ENCODE measurements around the gene MED31.
"Not testable (repeated sequence)": the region's sequence is repeated elsewhere in the genome, so short reads cannot be mapped to it uniquely, and the experiment has no call there.

MED31 gene

DNA sequence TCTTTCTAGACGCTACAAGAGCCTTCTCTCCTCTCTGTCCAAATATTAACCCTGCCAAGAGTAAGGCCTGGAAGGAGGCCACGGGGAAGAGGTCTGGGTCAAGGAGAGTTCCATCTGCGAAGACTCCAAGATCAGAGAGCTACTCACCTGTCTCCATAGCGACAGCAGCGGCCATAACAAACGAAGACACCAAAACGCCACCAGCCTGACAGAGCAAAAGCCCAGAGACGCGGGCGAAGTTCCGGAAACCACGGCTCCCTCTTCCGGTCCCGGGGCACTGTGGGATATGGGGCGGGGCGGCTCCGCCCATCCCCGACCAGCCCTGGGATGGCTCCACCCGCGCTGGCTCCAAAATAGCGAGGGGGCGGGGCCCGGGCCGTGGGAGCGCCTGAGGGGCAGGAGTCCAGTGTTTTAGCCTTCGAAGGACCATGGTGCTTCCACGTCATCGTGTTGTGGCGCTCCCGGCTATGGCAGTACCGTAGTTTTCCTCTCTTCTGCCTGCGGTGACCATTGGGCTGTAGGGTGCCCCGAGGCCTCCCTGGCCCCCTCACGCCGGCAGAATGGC is at the start of gene MED31, which contains the start of gene C17orf100:
Gene MED31 (minus strand): TSS at position 252 of the 565 bp plus-strand sequence. CDS start 77 bp downstream, at position 175.
Gene C17orf100 (plus strand): TSS at position 409 of the 565 bp plus-strand sequence. CDS start 152 bp downstream, at position 561.
- peak; percentile 89 for DNase-seq (ENCODE audit: low read depth)

DNA sequence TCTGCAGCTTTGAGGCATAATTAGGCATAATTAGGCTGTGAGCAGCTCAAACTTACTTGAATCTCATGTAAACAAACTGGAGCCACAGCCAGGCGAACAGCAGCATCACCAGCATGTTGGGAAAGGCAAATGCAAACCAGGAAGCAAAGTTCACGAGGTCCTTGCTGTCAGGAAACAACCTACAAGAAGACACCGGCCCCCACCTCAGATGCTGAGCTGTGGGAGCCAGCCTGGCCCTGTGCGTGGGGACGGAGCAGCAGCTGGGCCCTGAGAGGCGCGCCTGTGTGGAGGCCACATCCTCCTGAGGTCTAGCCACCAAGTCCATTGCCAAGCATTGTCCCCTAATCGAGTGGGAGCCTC is 49.5 kb upstream of the MED31 start:
- DNase-seq (ENCODE audit: low read depth): no peak

DNA sequence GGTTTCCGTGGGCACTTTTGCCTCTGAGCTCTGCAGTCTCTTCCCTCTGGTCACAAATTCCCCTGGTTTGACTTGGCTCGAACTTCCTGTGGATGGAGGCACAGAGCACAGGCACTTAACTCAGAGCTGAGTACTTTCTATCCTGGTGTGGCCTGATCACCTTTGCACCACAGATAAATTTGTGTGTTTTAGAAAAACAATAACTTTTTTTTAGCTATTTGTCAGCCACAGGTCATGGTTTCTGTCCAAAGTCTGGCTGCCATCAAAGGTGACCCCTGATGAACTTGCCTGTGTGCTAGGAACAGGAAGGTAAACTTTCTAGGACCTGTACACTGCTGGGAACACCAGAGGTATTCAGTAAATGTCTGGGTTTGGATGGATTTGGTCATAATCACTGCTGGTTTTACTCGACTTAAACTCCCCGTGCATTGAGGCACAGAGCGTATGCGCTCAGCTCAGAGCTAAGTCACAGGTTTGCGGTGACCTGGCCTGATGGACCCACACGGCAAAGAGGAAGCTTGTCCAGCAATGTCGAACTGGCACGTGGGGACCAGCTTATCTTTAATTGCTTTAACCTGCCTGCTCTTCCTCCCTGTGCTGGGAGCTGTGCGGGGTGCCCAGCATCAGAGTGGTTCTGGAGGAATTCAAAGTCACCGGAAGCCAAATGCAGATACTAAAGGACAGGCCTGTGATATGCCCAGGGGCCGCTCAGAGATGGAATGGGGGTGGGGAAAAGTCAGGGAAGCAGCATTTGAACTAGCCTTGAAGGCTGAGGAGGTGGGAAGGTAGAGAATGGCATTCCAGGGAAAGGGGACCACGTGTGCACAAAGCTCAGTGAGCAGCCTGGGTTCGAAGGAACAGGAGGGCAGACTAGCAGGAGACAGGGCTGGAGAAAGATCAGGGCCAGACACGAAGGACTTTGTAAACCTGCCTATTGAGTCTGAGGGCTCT is 48.9 kb upstream of the MED31 start:
- no peak for DNase-seq (ENCODE audit: low read depth)

DNA sequence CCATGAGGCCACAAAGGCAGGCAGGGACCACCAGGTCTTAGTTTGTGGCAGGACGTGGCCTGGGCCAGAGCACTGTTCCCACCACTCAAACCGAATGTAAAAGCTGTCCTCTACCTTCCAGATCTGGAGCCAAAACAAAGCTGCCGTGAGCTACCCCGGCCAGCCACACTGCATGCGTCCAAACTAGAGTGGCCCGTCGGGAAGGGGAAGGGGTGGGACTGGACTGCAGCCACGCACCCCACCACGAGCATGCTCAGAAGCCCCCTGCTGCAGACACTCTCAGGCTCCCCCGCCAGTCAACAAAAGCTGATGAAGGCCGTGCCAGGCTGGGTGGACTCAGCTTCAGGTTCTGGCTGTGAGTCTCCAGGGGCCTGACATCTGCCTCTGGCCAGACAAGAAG is 46.6 kb upstream of the MED31 start:
- no peak for DNase-seq (ENCODE audit: low read depth)

DNA sequence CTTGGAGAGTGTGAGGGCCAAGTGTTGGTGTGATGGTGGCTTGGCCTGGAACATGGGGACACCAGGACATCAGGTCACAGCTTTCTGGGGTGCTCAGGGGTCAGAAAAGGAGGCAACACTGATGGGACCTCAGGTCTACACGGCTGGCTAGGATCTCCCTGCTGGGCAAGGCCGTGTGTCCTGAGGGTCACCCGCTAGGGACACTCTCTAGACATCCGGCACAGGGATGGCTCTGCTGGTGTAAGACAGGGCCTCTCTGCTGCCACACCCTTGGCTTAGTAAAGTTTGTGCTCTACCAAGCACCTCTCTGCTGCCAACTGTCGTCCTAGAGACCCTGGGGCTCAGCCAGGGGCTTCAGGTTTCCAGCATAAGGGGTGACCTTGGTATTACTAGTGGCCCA is 45.5 kb upstream of the MED31 start:
- DNase-seq (ENCODE audit: low read depth): no peak

DNA sequence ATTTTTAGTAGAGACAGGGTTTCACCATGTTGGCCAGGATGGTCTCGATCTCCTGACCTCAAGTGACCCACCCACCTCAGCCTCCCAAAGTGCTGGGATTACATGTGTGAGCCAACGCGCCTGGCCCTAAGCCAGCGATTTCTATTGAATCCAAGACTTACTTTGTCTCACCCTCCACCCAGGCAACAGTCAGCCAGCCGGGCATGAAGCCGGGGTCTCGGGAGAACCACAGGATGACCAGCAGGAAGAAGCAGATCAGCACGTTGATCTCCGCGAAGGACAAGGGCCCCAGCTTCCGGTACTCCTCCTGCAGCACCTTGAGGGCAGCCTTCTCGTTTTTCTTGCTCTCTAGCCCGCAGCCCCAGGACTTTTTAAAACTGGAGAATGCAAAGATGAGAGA is 44.2 kb upstream of the MED31 start:
- DNase-seq (ENCODE audit: low read depth): no peak

DNA sequence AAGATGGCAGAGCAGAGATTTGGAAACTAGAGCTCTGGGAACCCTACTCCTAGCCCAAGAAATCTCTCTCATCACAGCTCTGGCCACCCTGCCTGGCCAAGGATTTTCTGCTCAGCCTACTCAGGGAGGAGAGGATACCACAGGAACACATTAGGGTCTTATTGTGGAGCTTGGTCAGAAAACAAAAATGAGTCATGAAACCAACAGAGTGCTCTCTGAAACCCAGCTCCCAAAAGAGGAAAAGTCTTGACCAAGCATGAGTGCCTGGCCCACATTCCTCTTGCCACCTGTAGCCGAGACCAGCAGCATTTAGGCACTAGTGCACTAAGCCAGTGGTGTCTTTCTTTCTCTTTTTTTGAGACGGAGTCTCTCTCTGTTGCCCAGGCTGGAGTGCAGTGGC is 43.6 kb upstream of the MED31 start:
- no peak for DNase-seq (ENCODE audit: low read depth)

DNA sequence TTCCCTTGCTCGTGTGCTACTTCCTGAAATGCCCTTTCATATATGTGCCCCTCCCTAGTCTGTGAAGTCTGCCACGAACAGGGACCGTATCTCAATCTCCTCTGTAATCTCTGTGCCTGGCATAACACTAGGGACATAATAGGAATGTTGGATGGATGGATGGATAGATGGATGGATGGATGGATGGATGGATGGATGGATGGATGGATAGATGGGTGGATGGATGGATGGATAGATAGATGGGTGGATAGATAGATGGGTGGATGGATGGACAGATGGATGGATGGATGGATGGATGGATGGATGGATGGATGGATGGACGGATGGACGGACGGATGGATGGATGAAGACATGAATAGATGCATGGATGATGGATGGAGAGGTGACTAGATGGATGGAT is 40.6 kb upstream of the MED31 start:
- DNase-seq (ENCODE audit: low read depth): not testable (repeated sequence)

DNA sequence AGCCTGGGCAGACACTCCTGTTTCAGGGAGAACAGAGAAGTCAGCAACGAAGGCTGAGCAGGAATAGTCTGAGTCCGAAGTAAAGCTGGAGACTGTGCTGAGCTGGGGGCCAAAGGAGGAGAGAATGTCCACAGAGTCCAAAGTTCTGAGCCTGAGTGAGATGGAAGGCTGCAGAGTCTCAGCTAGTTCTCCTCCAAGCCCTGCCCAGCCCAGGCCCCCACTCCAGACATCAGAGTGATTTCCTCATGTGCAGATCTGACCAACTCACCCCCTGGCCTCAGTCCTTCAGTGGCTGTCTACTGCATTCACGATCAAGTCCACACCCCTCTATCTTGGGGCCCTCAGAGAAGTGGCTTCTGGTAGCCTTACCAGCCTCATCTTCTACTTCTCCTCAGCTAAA is 40.1 kb upstream of the MED31 start:
- no peak for DNase-seq (ENCODE audit: low read depth)

DNA sequence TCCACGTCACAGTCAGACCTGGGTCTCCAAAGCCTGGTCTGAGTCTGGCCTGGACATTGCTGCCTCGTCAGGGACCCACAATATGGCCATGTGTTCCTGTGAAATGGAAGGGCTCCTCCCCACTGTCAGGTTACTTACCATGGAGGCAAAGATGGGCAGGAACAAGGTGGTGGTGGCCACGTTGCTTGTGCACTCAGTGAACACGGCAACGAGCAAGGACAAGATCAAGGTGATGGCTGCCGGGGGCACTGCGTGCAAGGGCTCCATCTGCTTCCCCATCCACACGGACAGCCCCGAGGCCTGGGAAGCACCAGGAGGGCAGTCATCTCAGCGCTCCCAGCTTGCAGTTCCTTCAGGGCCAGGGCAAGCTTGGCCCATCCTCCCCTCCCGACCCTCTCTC is 39.2 kb upstream of the MED31 start:
- no peak for DNase-seq (ENCODE audit: low read depth)

DNA sequence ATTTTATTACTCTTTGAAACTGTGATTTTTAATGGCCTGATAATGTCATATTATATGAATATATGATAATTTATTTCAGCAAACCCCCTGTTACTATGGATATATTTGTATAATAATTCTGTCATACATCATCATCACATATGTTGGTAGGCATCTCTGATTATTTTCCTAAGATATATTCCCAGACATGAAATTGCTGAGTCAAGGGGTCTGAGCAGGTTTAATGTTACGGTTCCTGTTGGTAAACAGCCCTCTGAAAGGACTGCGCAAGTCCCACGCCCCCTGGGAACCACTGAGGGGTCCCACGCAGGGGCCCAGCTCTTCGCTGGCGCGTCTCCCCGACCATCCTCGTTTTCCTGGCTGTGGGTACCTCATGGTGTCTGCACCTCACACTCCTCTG is 37.5 kb upstream of the MED31 start:
- no peak for DNase-seq (ENCODE audit: low read depth)

DNA sequence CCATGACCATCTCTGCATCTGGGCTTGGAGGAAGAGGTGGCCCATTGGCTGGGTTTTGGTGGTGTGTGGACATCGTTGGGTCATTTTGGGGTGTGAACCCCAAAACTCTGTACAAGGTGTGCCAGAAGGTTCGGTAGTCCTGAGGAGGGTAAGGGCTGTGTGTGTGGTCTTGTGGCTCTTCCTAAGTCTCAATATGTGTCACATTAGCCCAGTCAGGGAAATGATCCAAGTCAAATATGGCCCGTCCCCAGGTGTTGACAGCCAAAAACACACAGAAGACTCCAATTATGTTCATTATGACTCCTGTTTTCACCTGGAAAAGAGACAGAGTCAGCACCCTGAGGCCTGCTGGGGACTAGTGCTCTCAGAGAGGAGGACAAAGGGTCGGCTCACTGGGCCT is 34.6 kb upstream of the MED31 start:
- DNase-seq (ENCODE audit: low read depth): no peak

DNA sequence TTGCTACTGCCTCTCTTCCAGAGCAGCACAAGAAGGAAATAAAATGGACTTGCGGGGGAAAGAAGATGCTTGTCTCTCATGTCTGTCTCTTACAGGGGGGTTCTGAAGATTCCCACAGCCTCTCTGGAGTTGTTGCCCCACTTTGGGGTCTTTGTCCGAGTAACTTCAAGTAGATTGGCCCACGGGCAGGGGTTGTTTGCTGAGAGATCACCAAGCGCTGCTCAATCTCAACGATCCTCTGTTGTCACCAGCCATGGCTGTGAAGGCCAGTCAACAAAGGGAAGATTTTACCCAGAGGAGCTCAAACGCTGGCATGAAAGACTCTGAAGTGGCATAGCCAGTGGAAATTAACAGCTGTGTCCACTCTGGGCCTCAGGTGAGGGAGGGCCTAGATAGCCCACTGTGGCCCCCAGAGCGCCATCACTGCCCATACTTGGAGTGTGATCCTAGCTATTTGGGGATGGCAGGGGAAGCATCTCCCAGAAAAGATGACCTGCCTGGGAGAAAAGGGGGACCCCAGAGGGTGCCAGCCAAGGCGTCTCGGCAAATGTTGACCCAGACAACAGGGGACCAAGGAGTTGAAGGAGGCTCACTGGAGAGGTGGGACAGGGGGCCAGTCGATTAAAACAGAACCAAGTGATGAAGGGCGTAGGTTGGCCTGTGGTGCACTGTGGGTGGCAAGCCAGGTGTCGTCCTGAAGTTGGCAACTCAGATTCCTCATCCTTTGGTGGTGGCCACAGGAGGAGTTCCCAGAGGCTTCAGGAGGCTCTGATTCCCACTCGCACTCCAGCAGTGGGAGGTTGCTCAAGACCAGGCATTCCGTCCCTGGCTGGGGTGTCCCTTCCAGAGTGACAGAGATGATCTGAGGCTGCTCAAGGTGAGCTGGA is 33.7 kb upstream of the MED31 start:
- no peak for DNase-seq (ENCODE audit: low read depth)

DNA sequence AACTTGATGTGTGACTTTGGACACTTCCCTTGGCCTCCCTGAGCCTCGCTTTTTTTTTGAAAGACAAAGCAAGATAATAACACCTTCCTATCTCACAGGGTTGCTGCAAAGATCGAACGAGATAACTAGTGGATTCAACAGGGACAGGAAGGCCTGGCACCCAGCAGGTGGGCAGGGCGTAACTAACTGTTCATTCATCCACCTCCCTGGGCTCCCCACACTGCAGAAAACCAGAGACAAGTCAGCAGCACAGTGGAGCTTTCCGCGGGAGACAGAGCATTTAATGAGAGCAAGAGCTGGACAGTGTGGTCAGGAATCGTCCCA is 33.0 kb upstream of the MED31 start:
- no peak for DNase-seq (ENCODE audit: low read depth)

DNA sequence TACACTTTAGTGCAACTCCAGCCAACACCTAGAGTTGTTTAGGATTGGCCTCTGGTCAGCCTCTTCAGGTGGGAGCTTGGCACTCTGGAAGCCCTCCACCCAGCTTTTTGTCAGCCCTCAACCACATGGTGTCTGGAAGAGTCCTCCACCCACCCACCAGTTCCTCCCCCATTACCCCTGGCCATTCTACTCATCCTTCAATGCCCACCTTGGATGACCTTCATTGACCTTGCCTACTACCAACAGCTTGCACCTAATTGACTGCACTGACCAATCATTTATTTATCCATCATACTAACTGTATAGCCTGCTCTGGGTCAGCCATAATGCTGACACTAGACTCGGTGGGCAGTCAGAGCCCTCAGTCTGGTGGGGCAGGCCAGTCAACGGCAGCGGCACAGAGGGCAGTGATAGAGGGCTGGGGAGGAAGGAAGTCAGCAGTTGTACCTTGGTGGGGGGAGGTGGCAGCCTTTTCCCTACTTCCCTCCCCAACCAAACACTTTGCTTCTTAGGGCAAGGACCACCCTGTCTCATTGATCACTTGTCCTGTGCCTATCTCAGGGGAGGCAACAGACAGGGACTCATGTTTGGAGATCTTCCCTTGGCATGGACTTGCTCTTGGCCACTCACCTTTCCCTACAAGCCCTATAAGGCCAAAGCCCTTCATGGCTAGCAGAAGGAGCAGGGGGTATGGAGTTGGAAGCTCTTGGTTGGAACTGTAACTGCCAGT is 32.5 kb upstream of the MED31 start:
- no peak for DNase-seq (ENCODE audit: low read depth)

DNA sequence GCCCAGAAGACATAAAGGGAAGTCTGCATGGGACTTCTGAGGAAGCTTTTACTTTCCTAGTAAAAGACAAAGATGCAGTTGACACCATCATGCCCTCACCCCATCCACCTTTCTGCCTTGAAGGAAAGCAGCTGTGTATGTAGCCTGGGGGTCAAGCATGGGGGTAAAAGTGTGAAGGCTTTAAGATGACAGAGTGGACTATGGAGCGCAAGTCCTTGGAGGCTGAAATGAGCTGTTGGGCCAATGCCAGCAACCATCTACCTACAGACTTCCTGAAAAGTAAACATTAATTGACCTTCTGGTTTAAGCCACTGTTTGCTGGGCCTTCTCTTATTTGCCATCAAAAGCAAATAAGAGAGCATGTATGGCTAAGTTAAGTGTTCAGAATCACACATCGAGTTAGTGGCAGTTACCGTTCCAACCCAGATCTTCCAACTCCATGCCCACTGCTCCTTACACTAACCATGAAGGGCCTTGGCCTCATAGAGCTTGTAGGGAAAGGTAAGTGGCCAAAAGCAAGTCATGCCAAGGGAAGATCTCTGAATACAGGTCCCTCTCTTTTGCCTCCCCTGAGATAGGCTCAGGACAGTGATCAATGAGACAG is 31.8 kb upstream of the MED31 start:
- no peak for DNase-seq (ENCODE audit: low read depth)

DNA sequence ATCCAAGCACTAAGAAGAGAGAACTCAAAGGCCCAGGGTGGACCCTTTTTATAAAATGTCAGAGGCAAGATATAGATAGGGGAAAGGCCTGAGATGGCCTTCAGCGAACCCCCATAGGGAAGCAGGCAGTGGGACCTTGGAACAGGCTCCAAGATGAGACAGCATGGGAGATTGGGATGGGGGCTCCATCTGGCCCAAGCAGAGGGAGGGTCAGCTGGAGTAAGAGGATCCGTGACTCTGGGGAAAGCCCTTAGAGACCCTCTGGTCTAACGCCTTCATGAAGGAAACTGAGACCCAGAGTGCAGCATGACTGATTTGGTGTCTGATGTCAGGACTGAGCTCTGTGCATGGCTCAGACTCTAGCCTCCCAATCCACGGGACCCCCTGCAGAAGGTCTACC is 30.9 kb upstream of the MED31 start:
- DNase-seq (ENCODE audit: low read depth): no peak

DNA sequence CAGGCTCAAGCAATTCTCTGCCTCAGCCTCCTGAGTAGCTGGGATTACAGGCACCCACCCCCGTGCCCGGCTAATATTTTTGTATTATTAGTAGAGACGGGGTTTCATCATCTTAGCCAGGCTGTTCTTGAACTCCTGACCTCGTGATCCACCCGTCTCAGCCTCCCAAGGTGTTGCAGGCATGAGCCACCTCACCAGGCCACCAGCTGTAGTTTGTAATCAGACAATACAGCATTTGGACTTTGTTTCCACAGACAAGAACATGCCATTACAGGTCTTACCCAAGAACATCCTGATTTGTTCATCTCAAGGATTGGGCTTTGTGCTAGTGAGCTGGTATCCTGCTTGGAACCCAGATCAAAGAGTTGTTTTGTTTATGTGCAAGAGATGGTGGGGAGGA is 30.3 kb upstream of the MED31 start:
- no peak for DNase-seq (ENCODE audit: low read depth)

DNA sequence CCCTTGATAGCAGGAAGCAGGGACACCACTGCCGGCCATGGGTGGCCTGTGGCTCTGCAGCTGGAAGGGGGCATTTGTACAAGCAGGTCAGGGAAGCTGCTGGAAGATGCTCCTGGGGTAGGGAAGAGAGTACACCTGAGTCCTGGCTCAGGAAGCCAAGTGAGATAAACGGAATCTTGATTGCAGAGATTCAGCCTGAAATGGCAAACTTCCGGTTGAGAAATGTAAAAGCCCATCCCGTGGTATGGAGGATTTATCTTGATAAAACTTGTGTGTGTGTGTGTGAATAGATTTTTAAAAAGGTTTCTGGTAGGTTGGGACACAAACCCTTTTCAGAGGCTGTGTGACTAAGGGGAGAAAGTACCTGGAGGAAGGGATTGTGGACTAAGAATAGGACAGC is 29.8 kb upstream of the MED31 start:
- no peak for DNase-seq (ENCODE audit: low read depth)

DNA sequence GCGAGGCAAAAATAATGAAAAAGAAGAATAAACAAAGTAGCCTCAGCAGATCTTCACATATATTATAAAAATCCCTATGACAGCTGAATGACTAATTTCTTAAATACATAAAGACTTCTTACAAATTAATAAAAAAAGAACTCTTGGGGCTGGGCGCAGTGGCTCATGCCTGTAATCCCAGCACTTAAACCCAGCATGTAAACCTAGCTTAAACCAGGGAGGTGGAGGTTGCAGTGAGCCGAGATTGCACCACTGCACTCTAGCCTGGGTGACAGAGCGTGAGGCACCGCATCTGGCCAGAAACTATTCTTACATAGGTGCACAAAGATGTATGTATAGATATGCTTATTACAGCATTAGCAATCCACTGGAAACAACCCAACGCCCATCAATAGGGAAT is 27.8 kb upstream of the MED31 start:
- DNase-seq (ENCODE audit: low read depth): no peak

DNA sequence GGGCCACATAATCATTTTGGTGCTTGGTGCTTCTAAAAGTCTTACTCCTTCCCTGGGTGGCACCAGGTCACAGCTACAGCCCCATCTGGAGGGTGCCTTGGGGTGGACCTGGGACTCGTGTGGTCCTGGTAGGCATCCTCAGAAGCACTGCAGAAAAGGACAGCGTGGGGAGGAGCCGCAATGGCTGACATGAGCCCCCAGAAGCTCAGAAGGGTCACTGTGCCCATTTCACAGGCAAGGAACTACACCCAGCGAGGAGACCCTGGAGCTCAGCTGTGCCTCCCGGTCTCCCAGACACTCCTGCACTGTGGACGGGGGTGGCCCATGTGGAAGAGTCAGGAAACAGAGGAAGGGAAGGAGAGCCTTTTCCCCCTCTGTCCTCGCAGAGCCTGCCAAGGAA is 26.5 kb upstream of the MED31 start:
- no peak for DNase-seq (ENCODE audit: low read depth)

All from iris pigment epithelial cell (primary cell).